Measurements from ENCODE around the gene FAM162A. TPM values are rescaled to one million over a fixed set of nuclear protein-coding genes. Genes with fewer than 3 reads are reported as not detected.
"Not testable (repeated sequence)": the region's sequence is repeated elsewhere in the genome, so short reads cannot be mapped to it uniquely, and the experiment has no call there.

The FAM162A gene
- polyA plus RNA-seq, 1 donor from 2014 or later: 16.2 TPM

DNA sequence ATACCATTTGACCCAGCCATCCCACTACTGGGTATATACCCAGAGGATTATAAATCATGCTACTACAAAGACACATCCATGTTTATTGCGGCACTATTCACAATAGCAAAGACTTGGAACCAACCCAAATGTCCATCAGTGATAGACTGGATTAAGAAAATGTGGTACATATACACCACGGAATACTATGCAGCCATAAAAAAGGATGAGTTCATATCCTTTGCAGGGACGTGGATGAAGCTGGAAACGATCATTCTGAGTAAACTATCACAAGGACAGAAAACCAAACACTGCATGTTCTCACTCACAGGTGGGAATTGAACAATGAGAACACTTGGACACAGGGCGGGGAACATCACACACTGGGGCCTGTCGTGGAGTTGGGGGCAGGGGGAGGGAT is 64.2 kb downstream of the FAM162A start:
- not testable (repeated sequence) for H3K9ac ChIP-seq (ENCODE audit: low read length); H2AFZ ChIP-seq (ENCODE audit: low read depth, low read length); H3F3A ChIP-seq (ENCODE audit: insufficient read depth, low read length, poor library complexity, severe bottlenecking); H3K4me2 ChIP-seq (ENCODE audit: low read length); H4K20me1 ChIP-seq (ENCODE audit: insufficient read depth); H3K9me3 ChIP-seq (ENCODE audit: low read length); H3K79me2 ChIP-seq (replicated peaks; ENCODE audit: insufficient read depth, low read length); H3K36me3 ChIP-seq (ENCODE audit: insufficient read depth, low read length); H3K4me3 ChIP-seq (ENCODE audit: low read length); H3K9me2 ChIP-seq (ENCODE audit: insufficient read depth, low read length); H3K27ac ChIP-seq (ENCODE audit: low read length); H3K27me3 ChIP-seq (ENCODE audit: insufficient read depth, low read depth, low read length)

- Histone ChIP-seq H3K27me3 (ENCODE audit: insufficient read depth, low read depth, low read length) (no peaks in the 10 kb centered on the region), H3K4me3 (ENCODE audit: low read length) (no peak overlapping the region), H2AFZ (ENCODE audit: low read depth, low read length) (no peak overlapping the region), H3K9ac (ENCODE audit: low read length) (no peak overlapping the region), H3F3A (ENCODE audit: insufficient read depth, low read length, poor library complexity, severe bottlenecking) (no peaks in the 10 kb centered on the region), H3K9me3 (ENCODE audit: low read length) (no peaks in the 10 kb centered on the region), H3K4me2 (ENCODE audit: low read length) (no peak overlapping the region), H3K9me2 (ENCODE audit: insufficient read depth, low read length) (no peaks in the 10 kb centered on the region), H3K27ac (ENCODE audit: low read length) (no peak overlapping the region), H4K20me1 (ENCODE audit: insufficient read depth) (no peaks in the 10 kb centered on the region), H3K36me3 (ENCODE audit: insufficient read depth, low read length) (peaks cover 4% of the 10 kb centered on the region), H3K79me2 (replicated peaks; ENCODE audit: insufficient read depth, low read length) (no peaks in the 10 kb centered on the region)
- TF ChIP-seq RAD21 (conservative IDR thresholded peaks at IDR 0.05): no peak
- TF ChIP-seq SMC3 (conservative IDR thresholded peaks at IDR 0.05; ENCODE audit: poor library complexity): no peak
- TF ChIP-seq, protein P1, sequence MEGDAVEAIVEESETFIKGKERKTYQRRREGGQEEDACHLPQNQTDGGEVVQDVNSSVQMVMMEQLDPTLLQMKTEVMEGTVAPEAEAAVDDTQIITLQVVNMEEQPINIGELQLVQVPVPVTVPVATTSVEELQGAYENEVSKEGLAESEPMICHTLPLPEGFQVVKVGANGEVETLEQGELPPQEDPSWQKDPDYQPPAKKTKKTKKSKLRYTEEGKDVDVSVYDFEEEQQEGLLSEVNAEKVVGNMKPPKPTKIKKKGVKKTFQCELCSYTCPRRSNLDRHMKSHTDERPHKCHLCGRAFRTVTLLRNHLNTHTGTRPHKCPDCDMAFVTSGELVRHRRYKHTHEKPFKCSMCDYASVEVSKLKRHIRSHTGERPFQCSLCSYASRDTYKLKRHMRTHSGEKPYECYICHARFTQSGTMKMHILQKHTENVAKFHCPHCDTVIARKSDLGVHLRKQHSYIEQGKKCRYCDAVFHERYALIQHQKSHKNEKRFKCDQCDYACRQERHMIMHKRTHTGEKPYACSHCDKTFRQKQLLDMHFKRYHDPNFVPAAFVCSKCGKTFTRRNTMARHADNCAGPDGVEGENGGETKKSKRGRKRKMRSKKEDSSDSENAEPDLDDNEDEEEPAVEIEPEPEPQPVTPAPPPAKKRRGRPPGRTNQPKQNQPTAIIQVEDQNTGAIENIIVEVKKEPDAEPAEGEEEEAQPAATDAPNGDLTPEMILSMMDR (IDR thresholded peaks at IDR 0.05; ENCODE audit: poor library complexity, severe bottlenecking): no peak
- TF ChIP-seq EP300 (conservative IDR thresholded peaks at IDR 0.05; ENCODE audit: poor library complexity, severe bottlenecking): no peak
- no peak for TF ChIP-seq POLR2AphosphoS5 (IDR thresholded peaks at IDR 0.05)
- TF ChIP-seq MXI1 (conservative IDR thresholded peaks at IDR 0.05; ENCODE audit: poor library complexity, severe bottlenecking): no peak
Measured at GRCh38 chr3:122451371-122451770, 67.4 kb downstream of the FAM162A start.

GRCh38 chr3:122456074-122456473 is 72.1 kb downstream of the FAM162A start:
- no peaks in the 10 kb centered on the region for H3F3A ChIP-seq (ENCODE audit: insufficient read depth, low read length, poor library complexity, severe bottlenecking)
- no peak overlapping the region for H2AFZ ChIP-seq (ENCODE audit: low read depth, low read length)
- H4K20me1 ChIP-seq (ENCODE audit: insufficient read depth): no peaks in the 10 kb centered on the region
- no peak overlapping the region for H3K27ac ChIP-seq (ENCODE audit: low read length)
- H3K27me3 ChIP-seq (ENCODE audit: insufficient read depth, low read depth, low read length): no peaks in the 10 kb centered on the region
- H3K79me2 ChIP-seq (replicated peaks; ENCODE audit: insufficient read depth, low read length): no peaks in the 10 kb centered on the region
- H3K9me3 ChIP-seq (ENCODE audit: low read length): no peaks in the 10 kb centered on the region
- no peak overlapping the region for H3K9ac ChIP-seq (ENCODE audit: low read length)
- no peak for TF ChIP-seq MXI1 (conservative IDR thresholded peaks at IDR 0.05; ENCODE audit: poor library complexity, severe bottlenecking)
- no peak for TF ChIP-seq POLR2AphosphoS5 (IDR thresholded peaks at IDR 0.05)
- no peak for TF ChIP-seq RAD21 (conservative IDR thresholded peaks at IDR 0.05)
- TF ChIP-seq EZH2 (IDR thresholded peaks at IDR 0.05; ENCODE audit: borderline replicate concordance, insufficient read depth, low read length, poor library complexity, severe bottlenecking): no peak
- TF ChIP-seq, protein P1 (IDR thresholded peaks at IDR 0.05; ENCODE audit: poor library complexity, severe bottlenecking): no peak
- TF ChIP-seq TAF1 (IDR thresholded peaks at IDR 0.05; ENCODE audit: low read depth): no peak
- TF ChIP-seq EP300 (conservative IDR thresholded peaks at IDR 0.05; ENCODE audit: poor library complexity, severe bottlenecking): no peak
- TF ChIP-seq SMC3 (conservative IDR thresholded peaks at IDR 0.05; ENCODE audit: poor library complexity): no peak
- TF ChIP-seq, protein P2, sequence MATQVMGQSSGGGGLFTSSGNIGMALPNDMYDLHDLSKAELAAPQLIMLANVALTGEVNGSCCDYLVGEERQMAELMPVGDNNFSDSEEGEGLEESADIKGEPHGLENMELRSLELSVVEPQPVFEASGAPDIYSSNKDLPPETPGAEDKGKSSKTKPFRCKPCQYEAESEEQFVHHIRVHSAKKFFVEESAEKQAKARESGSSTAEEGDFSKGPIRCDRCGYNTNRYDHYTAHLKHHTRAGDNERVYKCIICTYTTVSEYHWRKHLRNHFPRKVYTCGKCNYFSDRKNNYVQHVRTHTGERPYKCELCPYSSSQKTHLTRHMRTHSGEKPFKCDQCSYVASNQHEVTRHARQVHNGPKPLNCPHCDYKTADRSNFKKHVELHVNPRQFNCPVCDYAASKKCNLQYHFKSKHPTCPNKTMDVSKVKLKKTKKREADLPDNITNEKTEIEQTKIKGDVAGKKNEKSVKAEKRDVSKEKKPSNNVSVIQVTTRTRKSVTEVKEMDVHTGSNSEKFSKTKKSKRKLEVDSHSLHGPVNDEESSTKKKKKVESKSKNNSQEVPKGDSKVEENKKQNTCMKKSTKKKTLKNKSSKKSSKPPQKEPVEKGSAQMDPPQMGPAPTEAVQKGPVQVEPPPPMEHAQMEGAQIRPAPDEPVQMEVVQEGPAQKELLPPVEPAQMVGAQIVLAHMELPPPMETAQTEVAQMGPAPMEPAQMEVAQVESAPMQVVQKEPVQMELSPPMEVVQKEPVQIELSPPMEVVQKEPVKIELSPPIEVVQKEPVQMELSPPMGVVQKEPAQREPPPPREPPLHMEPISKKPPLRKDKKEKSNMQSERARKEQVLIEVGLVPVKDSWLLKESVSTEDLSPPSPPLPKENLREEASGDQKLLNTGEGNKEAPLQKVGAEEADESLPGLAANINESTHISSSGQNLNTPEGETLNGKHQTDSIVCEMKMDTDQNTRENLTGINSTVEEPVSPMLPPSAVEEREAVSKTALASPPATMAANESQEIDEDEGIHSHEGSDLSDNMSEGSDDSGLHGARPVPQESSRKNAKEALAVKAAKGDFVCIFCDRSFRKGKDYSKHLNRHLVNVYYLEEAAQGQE (IDR thresholded peaks at IDR 0.05; ENCODE audit: borderline replicate concordance): no peak
- H3K4me3 ChIP-seq (ENCODE audit: low read length): no peak overlapping the region
- H3K9me2 ChIP-seq (ENCODE audit: insufficient read depth, low read length): no peaks in the 10 kb centered on the region
- H3K36me3 ChIP-seq (ENCODE audit: insufficient read depth, low read length): peaks cover 4% of the 10 kb centered on the region
- no peak overlapping the region for H3K4me2 ChIP-seq (ENCODE audit: low read length)

Data from neural cell (in vitro differentiated cells).